K562 (cell line): ENCODE measurements around the gene CSMD2.

Source experiments
- ARHGAP35 ChIP-seq: fragments of 450-650 bp; IDR thresholded peaks from 2 replicates; pipeline ENCODE4 v1.6.1; 2018; ENCODE audit not compliant: partially characterized antibody
- CHD2 ChIP-seq: IDR thresholded peaks from 2 replicates; pipeline ENCODE4 v1.6.1; 2011; ENCODE audit warnings: low read depth, low read length
- FOSL1 ChIP-seq: fragments of 200-800 bp; sonication (Bioruptor generic); conservative IDR thresholded peaks from 2 replicates; pipeline ENCODE4 v1.6.1; 2016; ENCODE audit warnings: missing genetic modification characterization, missing compliant biosample characterization
- FOXK2 ChIP-seq, 2 experiments: fragments of 450-650 bp; IDR thresholded peaks in 1 of 2; conservative IDR thresholded peaks in 1 of 2; 2 replicates each; pipeline ENCODE4 v1.6.1; 2016; ENCODE audit warnings: low read depth in 2 of 2, mild to moderate bottlenecking in 1 of 2
- POLR2AphosphoS5 ChIP-seq: IDR thresholded peaks from 2 replicates; pipeline ENCODE4 v1.6.1; 2011; ENCODE audit warnings: mild to moderate bottlenecking, low read depth, low read length, moderate library complexity; ENCODE audit not compliant: control insufficient read depth, insufficient read depth
- SIX5 ChIP-seq, 2 experiments: IDR thresholded peaks; 2 replicates each; pipeline ENCODE4 v1.6.1; 2011; ENCODE audit warnings: low read length in 2 of 2, borderline replicate concordance in 1 of 2, low read depth in 1 of 2, mild to moderate bottlenecking in 1 of 2, moderate library complexity in 1 of 2; ENCODE audit not compliant: insufficient read depth in 1 of 2
- TF ChIP-seq, protein P1 (sequence below), 3 experiments: IDR thresholded peaks in 2 of 3; conservative IDR thresholded peaks in 1 of 3; 2 replicates each; pipeline ENCODE4 v1.5.1; 2011 to 2012; ENCODE audit warnings: low read length in 3 of 3, mild to moderate bottlenecking in 3 of 3, control low read depth in 2 of 3, improper control_type of control experiment in 1 of 3, inconsistent platforms in 1 of 3, low read depth in 1 of 3, mixed read lengths in 1 of 3, moderate library complexity in 1 of 3; ENCODE audit not compliant: insufficient read depth in 2 of 3
- TF ChIP-seq, protein P2 (sequence below): sonication (generic); formaldehyde crosslinking; IDR thresholded peaks from 2 replicates; pipeline ENCODE4 v1.9.0; 2022; ENCODE audit warnings: mild to moderate bottlenecking, missing genetic modification reagents
- TF ChIP-seq, protein P3 (sequence below): fragments of 250-450 bp; sonication (Bioruptor Pico); IDR thresholded peaks from 2 replicates; pipeline ENCODE4 v1.8.0; 2021; ENCODE audit warnings: moderate library complexity, mild to moderate bottlenecking, inconsistent platforms
- TF ChIP-seq, protein P4 (sequence below): sonication (generic); formaldehyde crosslinking; IDR thresholded peaks from 2 replicates; pipeline ENCODE4 v1.9.0; 2022; ENCODE audit warnings: mild to moderate bottlenecking, missing genetic modification reagents

DNA sequence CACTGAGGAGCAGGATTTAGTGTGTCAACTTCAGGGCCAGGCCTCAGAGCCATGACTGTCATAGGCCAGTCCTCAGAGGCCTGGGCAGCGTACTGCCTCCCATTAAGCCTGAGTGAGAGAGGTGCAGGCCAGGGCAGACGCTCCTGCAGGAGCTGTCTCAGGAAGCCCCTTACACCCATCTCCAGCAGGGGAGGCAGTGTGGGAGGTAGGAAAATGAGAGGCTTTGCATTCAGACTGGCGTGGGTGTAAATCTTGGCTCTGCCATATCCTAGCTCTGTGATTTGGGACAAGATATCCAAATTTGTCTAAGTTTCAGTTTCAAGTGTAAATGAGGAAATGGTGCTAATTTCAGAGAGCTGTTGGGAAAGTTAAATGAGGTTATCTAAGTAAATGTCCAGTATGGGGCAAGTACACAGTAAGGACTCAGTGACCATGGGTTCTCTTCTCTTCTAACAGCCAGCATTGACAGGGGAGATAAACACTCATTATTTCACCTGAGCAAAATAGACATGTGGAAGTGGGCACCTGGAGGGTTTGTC, 508.5 kb downstream of the CSMD2 start:
- no peak for TF ChIP-seq CHD2
- TF ChIP-seq, protein P1, sequence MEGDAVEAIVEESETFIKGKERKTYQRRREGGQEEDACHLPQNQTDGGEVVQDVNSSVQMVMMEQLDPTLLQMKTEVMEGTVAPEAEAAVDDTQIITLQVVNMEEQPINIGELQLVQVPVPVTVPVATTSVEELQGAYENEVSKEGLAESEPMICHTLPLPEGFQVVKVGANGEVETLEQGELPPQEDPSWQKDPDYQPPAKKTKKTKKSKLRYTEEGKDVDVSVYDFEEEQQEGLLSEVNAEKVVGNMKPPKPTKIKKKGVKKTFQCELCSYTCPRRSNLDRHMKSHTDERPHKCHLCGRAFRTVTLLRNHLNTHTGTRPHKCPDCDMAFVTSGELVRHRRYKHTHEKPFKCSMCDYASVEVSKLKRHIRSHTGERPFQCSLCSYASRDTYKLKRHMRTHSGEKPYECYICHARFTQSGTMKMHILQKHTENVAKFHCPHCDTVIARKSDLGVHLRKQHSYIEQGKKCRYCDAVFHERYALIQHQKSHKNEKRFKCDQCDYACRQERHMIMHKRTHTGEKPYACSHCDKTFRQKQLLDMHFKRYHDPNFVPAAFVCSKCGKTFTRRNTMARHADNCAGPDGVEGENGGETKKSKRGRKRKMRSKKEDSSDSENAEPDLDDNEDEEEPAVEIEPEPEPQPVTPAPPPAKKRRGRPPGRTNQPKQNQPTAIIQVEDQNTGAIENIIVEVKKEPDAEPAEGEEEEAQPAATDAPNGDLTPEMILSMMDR (IDR thresholded peaks at IDR 0.05 in 2 of 3, conservative IDR thresholded peaks at IDR 0.05 in 1 of 3; ENCODE audit: insufficient read depth in 2 of 3, low read depth in 1 of 3, low read length in 3 of 3), result no peak
- TF ChIP-seq, protein P2, sequence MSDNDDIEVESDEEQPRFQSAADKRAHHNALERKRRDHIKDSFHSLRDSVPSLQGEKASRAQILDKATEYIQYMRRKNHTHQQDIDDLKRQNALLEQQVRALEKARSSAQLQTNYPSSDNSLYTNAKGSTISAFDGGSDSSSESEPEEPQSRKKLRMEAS (CRISPR knock-in tag), result no peak
- no peak for TF ChIP-seq FOXK2 (conservative IDR thresholded peaks at IDR 0.05 in 1 of 2, IDR thresholded peaks at IDR 0.05 in 1 of 2; ENCODE audit: low read depth in 2 of 2)
- TF ChIP-seq POLR2AphosphoS5, result no peak
- no peak for TF ChIP-seq ARHGAP35
- TF ChIP-seq, protein P3, sequence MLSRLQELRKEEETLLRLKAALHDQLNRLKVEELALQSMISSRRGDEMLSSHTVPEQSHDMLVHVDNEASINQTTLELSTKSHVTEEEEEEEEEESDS (CRISPR knock-in tag), result no peak
- no peak for TF ChIP-seq FOSL1
- no peak for TF ChIP-seq SIX5 (IDR thresholded peaks at IDR 0.05; ENCODE audit: borderline replicate concordance in 1 of 2, insufficient read depth in 1 of 2, low read depth in 1 of 2, low read length in 2 of 2)
- TF ChIP-seq, protein P4, sequence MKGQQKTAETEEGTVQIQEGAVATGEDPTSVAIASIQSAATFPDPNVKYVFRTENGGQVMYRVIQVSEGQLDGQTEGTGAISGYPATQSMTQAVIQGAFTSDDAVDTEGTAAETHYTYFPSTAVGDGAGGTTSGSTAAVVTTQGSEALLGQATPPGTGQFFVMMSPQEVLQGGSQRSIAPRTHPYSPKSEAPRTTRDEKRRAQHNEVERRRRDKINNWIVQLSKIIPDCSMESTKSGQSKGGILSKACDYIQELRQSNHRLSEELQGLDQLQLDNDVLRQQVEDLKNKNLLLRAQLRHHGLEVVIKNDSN (CRISPR knock-in tag), result no peak
